ES-I3 (cell line): ENCODE data around the gene ERGIC1.
"Not testable (repeated sequence)": the region's sequence is repeated elsewhere in the genome, so short reads cannot be mapped to it uniquely, and the experiment has no call there.

Experiments
- H3K36me3 ChIP-seq: 2 replicates; pipeline ENCODE4 v1.6.1; 2013; ENCODE audit warnings: mild to moderate bottlenecking, low read length, control low read depth, moderate library complexity; ENCODE audit not compliant: insufficient read depth
- H3K4me1 ChIP-seq: 2 replicates; pipeline ENCODE4 v1.6.1; 2013; ENCODE audit warnings: mild to moderate bottlenecking, control low read depth, low read length; ENCODE audit not compliant: insufficient read depth
- H3K9ac ChIP-seq: 2 replicates; pipeline ENCODE4 v1.6.1; 2013; ENCODE audit warnings: low read depth, mild to moderate bottlenecking, low read length, moderate library complexity
- H3K9me3 ChIP-seq: 2 replicates; pipeline ENCODE4 v1.6.1; 2013; ENCODE audit warnings: mild to moderate bottlenecking, low read length, moderate library complexity; ENCODE audit not compliant: control insufficient read depth, insufficient read depth

Gene ERGIC1

DNA sequence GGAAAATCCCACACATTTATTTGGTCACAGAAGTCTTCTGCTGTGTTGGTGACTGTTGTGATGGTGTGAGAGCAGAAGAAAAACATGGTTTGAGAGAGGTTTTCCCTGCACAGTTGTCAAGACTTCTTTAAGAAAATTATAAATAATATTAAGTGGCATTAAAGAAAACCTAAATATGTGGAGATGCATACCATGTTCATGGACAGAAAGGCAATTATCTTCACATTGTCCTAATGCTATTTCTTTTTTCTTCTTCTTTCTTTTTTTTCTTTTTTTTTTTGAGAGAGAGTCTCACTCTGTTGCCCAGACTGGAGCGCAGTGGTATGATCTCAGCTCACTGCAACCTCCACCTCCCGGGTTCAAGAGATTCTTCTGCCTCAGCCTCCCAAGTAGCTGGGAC lies 24.3 kb upstream of the ERGIC1 start:
- Histone ChIP-seq H3K9me3 (no peaks in the 10 kb centered on the region), H3K4me1 (peaks cover 8% of the 10 kb centered on the region; the same call in 1 of the 2 replicates), H3K9ac (no peak overlapping the region), H3K36me3 (no peaks in the 10 kb centered on the region)

DNA sequence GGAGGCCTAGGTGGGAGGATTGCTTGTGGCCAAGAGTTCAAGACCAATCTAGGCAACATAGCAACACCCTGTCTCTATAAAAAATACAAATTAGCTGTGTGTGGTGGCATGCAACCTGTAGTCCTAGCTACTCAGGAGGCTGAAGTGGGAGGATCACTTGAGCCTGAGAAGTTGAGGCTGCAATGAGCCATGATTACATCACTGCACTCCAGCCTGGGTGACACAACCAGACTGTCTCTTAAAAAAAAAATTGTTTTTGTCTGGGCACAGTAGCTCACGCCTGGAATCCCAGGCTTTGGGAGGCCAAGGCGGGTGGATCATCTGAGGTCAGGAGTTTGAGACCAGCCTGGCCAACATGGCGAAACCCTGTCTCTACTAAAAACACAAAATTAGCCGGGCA lies 23.1 kb upstream of the ERGIC1 start:
- not testable (repeated sequence) for H3K9ac ChIP-seq, H3K36me3 ChIP-seq, H3K4me1 ChIP-seq, H3K9me3 ChIP-seq

DNA sequence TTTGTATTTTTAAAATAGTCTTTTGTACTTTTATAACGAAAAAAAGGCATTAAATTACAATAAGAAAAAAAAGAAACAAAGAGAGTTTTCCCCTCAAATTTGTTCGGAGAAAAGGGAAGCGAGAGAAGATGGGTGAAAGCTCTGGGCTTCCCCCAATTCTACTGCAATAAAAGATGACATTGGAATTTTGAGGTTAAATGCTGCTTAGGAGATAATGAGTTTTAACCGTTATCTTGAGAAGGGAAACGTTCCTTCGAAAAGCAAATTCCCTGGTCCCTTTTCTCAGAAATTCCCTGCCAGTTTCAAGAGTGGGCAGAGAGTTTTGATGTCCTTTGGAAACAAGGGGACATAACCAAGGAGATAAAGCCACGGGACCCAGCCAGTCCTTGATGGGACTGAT lies 18.4 kb upstream of the ERGIC1 start:
- no peak overlapping the region for H3K9ac ChIP-seq
- no peaks in the 10 kb centered on the region for H3K36me3 ChIP-seq
- peaks cover 5% of the 10 kb centered on the region for H3K4me1 ChIP-seq
- no peaks in the 10 kb centered on the region for H3K9me3 ChIP-seq

DNA sequence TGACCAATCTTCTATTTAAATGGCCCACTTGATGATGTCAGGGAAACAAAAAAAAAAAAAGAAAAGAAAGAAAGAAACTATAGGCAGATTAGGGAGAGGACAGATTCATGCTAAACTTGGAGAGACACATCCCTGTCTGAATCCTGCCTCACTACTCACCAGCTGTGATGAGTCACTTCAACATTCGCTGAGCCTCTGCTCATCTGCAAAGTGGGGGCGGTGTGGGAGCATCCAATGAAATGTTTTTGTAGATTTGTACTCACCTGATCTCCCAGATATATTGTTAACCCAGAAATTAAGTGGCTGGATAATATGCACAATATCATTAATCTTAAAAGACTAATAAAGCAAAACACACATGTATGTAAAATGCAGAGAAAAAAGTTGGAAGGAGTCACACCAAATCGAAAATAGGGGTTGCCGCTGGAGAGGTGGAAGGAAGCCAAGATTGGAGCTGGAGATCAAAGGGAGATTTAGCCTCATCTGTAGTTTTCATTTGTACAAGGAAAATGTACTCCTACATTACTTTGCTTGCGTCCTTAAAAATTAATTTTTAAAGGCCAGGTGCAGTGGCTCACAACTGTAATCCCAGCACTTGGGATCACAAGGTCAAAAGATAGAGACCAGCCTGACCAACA lies 17.0 kb upstream of the ERGIC1 start:
- no peaks in the 10 kb centered on the region for H3K9me3 ChIP-seq
- no peaks in the 10 kb centered on the region for H3K36me3 ChIP-seq
- H3K9ac ChIP-seq = no peak overlapping the region
- peaks cover 5% of the 10 kb centered on the region for H3K4me1 ChIP-seq

DNA sequence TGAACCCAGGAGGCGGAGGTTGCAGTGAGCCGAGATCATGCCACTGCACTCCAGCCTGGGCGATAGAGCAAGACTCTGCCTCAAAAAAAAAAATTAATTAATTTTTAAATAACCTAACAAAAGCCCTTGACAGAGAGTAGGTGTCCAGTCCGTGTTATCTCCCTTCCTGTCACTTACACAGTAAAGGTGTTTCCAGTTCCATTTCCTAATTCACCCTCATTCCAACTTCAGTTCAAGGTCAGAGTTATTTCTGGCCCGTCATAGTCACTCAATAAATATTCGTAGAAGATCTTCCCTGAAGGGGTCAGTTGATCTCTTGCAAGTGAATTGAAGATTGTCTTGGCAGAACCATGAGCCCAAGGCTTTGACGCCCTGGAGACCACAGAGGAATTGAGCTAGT lies 16.4 kb upstream of the ERGIC1 start:
- H3K36me3 ChIP-seq = no peaks in the 10 kb centered on the region
- H3K4me1 ChIP-seq = peaks cover 5% of the 10 kb centered on the region
- no peak overlapping the region for H3K9ac ChIP-seq
- H3K9me3 ChIP-seq = no peaks in the 10 kb centered on the region

DNA sequence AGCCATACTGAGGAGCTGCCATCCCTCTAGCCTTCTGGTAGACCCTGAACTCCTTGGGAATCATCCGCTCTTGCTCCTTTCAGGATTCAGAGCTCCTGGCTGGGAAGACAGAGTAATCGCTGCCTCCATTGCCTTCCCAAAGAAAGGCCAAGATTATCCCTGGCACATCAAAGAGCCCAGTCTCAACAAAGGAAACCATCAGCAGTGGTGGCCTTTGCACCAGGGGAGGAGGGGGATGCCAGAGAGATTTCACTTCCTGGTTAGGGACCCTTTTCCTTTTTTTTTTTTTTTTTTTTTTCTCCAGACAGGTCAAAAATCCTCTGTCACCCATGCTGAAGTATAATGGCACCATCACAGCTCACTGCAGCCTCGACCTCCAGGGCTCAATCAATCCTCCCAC lies 16.0 kb upstream of the ERGIC1 start:
- Histone ChIP-seq H3K9ac (no peak overlapping the region), H3K4me1 (peaks cover 5% of the 10 kb centered on the region), H3K36me3 (no peaks in the 10 kb centered on the region), H3K9me3 (no peaks in the 10 kb centered on the region)

DNA sequence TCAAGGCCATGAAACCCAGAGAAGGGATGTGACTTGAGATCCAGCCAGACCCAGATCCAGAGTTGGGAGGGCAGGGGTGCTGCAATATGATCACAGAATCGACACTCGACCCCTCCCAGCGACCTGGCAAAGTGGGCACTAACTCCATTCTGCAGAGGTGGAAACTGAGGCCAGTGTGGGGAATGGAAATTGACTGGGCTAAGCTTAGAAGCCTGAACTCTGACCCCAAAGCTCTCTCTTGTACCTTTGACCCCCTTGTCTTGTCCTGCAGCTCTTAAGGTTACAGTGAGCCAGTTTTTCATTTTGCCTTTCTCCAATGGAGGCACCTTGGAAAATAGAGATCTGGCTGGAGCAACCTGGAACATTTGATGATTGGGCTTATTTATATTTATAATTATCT lies 14.5 kb upstream of the ERGIC1 start:
- Histone ChIP-seq H3K4me1 (peaks cover 5% of the 10 kb centered on the region), H3K9ac (no peak overlapping the region), H3K9me3 (no peaks in the 10 kb centered on the region), H3K36me3 (no peaks in the 10 kb centered on the region)

DNA sequence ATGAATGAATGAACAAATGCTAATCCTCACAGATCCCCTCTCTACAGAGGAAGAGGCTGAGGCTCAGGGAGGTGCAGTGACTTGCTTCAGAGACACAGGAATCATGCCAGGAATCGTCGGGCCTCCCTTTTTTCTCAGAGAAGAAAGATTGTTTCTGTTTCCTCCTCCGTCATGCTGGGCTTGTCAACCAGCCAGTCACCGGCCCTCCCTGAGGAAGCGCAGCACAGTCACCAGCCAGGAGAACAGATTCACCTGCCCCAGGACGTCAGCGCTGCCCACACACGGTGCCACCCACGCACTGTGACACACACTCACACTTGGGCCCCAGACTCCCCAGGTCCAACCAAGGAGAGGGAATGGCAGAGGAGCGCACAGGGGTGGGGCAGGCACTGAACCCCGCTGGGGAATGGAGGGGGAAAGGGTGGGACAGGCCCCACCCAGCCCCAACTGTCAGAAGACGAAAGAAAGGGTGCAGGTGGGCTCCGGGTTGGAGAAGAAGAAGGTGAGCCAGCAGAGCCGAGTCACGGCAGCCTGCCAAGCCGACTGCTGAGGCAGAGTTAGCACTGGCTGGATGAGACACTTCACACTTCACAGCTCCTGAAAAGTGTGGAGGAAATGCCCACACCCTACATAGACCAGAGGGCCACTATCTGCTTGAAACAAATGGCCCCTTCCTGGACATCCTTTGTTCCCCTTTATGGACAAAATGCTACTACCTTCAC lies 13.8 kb upstream of the ERGIC1 start:
- Histone ChIP-seq H3K9ac (no peak overlapping the region), H3K4me1 (peaks cover 5% of the 10 kb centered on the region), H3K9me3 (no peaks in the 10 kb centered on the region), H3K36me3 (no peaks in the 10 kb centered on the region)

DNA sequence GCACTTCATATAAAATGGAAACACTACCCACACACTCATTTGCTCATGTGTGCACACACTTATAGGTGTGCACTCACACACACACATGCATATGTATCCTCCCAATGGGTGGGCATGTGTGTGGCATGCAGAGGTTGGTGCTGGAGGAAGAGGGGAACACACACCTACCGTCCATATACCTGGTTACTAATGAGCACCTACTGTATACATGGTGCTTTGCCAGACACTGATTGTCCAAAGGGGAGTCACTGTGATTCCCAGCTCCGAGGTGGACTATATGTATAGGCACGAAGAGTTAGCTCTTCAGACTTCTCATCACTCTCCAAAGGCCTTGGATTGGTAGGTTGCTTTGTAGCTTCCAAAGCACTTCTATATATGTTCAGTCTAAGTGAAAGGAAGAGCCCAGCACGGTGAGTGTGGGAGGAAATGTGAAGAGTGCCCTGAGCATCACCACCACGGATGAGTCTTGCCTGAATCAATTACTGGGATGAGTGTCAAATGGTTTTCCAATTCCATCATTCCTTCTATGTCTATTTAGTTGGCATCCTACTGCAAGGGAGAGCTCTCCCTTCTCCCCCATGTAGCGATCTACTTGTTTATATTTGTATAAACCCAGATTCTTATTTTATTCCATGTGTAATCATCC lies 12.6 kb upstream of the ERGIC1 start:
- no peaks in the 10 kb centered on the region for H3K9me3 ChIP-seq
- H3K4me1 ChIP-seq = peaks cover 2% of the 10 kb centered on the region
- no peak overlapping the region for H3K9ac ChIP-seq
- no peaks in the 10 kb centered on the region for H3K36me3 ChIP-seq

DNA sequence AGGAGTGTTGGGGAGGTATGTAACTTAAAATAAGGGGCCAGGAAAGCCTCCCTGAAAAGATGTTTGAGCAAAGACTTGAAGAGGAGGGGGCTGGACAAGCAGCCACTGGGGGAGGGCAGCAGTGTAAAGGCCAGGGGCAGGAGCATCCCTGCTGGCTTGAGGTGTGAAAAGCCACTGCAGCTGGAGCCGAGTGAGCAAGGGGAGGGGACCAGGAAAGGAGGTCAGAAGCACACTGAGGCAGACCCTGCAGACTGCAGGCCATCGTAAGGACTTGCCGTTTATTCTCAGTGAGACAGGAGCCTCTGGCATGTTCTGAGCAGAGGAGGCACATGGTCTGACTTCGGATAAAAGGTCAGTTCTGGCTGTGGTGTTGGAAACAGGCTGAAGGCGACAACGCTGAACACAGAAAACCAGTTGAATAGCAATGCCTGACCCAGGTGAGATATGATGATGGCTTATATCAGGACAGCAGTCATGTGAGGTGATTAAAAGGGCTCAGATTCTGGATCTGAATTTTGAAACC lies 10.2 kb upstream of the ERGIC1 start:
- Histone ChIP-seq H3K9me3 (no peaks in the 10 kb centered on the region), H3K9ac (no peak overlapping the region), H3K36me3 (no peaks in the 10 kb centered on the region), H3K4me1 (peaks cover 9% of the 10 kb centered on the region; the same call in 1 of the 2 replicates)

DNA sequence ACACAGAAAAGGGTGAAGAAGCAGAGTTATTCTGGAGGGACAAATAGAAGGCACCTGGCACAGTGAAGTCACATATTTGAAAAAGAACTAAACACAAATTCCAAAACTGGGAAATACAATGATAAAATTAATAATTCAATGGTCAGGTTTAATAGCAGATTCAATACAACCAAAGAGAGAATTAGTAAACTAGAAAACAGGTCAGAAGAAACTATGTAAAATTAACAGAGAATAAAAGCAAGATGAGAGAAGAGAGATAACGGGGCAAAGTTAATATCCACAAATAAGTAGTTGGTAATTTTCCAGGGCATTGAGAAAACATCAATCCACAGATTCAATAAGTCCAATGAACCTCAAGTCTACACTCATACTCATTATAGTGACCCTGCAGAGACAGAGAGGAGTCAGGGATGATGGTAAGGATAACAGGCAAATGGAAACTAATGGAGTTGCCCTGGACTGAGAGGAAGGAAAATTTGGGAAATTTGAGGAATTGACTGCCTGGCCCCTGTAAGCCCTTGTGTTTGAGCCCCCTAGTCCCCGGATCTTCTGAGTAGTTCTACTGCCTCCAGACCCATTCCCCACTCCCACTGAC lies 8.3 kb upstream of the ERGIC1 start:
- no peaks in the 10 kb centered on the region for H3K9me3 ChIP-seq
- H3K9ac ChIP-seq = no peak overlapping the region
- no peaks in the 10 kb centered on the region for H3K36me3 ChIP-seq
- H3K4me1 ChIP-seq = peaks cover 9% of the 10 kb centered on the region; the same call in 1 of the 2 replicates

DNA sequence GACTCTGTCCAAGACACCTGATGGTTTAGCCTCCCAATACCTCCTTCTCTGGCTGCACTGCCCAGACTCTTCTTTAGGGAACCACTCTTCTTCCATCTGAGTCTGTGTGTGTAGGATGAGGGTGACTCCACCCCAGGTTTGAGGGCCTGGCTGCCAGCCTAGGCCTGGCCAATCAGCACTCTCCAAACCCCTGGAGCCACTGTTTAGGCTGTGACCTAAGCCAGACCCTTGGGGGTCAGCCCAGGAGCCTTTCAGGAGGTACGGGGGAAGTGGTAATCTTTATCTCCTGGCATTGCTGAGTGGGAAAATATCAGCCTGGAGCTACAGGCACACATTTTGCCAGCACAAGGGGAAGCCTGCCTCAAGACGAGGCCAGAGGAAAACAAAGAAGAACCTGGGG lies 6.2 kb upstream of the ERGIC1 start:
- Histone ChIP-seq H3K9me3 (no peaks in the 10 kb centered on the region), H3K4me1 (peaks cover 13% of the 10 kb centered on the region), H3K9ac (no peak overlapping the region), H3K36me3 (no peaks in the 10 kb centered on the region)

DNA sequence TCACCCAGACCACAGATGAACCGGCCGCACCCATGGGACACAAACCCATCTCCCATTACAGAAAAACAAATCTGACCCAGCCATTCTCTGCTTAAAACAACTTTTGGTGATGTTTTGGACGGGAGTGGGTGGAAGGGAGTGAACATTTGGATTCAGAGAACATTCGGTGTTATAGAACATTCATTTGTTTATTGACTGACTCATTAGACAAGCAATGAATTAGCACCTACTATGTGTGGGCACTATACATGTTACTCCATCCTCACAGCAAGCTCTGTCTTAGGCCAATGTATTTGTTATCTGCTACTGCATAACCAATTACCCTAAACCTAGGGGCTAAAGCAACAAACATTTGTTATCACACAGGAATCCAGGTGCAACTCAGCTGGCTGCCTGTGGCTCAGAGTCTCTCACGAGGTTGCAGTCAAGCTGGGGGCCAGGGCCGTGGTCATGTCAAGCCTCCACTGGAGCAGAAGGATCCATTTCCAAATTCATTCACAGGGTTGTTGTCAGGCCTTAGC lies 5.1 kb upstream of the ERGIC1 start:
- Histone ChIP-seq H3K9ac (no peak overlapping the region), H3K36me3 (no peaks in the 10 kb centered on the region), H3K4me1 (peaks cover 19% of the 10 kb centered on the region), H3K9me3 (no peaks in the 10 kb centered on the region)

DNA sequence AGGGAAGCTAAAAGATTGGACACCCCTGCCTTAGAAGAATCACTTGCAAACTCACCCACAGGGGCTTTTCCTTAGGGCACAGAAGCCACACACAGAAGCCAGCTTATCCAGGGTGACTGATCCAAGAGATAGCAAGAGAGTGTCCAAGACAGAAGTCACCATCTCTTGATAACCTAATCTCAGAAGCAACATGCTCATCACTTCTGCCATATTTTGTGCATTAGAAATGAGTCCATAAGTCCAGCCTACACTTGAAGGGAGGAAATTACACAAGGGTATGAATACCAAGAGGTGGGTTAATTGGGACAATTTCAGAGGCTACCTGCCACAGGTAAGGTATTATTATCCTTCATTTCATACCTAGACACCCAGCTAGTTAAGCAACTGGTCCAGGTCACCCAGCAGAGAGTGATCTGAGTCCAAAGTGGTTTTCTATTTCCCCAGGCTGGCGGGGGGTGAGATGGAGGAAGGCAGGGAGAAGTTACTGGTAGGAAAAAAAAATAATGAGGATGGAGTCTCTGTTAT lies 3.7 kb upstream of the ERGIC1 start:
- H3K9ac ChIP-seq = no peak overlapping the region
- no peaks in the 10 kb centered on the region for H3K9me3 ChIP-seq
- H3K4me1 ChIP-seq = peaks cover 21% of the 10 kb centered on the region
- H3K36me3 ChIP-seq = no peaks in the 10 kb centered on the region
